ENCODE data around the gene NLGN1.

GRCh38 chr3:173825730-173826129 is 428.2 kb downstream of the NLGN1 start:
- no peak for TF ChIP-seq TCF7L2 (IDR thresholded peaks at IDR 0.05; ENCODE audit: low read depth, low read length)
- TF ChIP-seq FOXP1 (IDR thresholded peaks at IDR 0.05), result no peak
- no peak for TF ChIP-seq FOXP1 (CRISPR knock-in tag; IDR thresholded peaks at IDR 0.05)
- TF ChIP-seq MBD4 (IDR thresholded peaks at IDR 0.05; ENCODE audit: borderline replicate concordance, low read length), result no peak
